Measurements from ENCODE around the gene GLMN.

DNA sequence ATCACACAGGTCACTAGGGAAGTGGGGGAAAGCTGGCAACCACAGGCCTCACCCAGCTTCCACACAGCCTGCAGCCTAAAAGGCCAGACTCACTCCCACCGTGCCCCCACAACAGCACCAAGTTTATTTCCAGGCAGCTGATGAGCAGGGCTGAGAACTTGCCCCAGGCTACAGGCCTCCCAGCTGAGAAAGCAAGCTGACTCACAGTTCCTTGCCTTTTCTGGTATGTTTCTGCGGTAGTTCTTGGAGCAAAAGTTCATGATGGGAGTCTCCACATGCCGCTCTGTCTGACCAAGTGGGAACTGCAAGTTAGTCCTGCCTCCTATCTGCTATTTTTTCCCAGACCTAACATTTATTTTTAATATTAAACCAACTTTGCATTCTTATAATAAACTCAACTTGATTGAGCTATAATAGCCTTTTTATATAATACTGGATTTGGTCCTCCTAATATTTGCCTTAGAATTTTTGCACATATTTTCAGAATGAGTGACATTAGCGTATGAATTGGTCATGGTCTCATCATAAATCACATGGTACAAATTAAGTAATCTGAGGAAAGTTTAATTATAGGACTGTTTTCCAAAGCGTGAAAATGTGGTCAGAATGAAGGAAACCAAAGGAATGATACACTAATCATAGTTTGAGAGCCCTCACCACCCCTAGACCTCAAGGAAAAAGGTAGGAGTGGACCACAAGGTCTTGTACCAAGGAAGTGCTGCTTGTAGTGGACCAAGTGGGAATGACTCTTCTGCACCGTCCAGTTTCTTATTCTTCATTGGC, 30.8 kb upstream of the GLMN start:
- TF ChIP-seq, protein P1, sequence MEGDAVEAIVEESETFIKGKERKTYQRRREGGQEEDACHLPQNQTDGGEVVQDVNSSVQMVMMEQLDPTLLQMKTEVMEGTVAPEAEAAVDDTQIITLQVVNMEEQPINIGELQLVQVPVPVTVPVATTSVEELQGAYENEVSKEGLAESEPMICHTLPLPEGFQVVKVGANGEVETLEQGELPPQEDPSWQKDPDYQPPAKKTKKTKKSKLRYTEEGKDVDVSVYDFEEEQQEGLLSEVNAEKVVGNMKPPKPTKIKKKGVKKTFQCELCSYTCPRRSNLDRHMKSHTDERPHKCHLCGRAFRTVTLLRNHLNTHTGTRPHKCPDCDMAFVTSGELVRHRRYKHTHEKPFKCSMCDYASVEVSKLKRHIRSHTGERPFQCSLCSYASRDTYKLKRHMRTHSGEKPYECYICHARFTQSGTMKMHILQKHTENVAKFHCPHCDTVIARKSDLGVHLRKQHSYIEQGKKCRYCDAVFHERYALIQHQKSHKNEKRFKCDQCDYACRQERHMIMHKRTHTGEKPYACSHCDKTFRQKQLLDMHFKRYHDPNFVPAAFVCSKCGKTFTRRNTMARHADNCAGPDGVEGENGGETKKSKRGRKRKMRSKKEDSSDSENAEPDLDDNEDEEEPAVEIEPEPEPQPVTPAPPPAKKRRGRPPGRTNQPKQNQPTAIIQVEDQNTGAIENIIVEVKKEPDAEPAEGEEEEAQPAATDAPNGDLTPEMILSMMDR (IDR thresholded peaks at IDR 0.05): no peak
- TF ChIP-seq POLR2A (IDR thresholded peaks at IDR 0.05): no peak
